H9 (cell line): ENCODE data around the gene WNT3A. TPM values are rescaled to one million over a fixed set of nuclear protein-coding genes. Genes with fewer than 3 reads are reported as not detected.

ENCODE experiments used
- DNase-seq: peaks from one replicate; pipeline ENCODE4 v3.0.0-alpha.2; 2017
- H2AFZ ChIP-seq: one replicate; pipeline ENCODE4 v1.6.1; 2013; ENCODE audit warnings: mild to moderate bottlenecking, low read length, control low read depth, moderate library complexity
- H2AK5ac ChIP-seq: 2 replicates; pipeline ENCODE4 v1.6.1; 2013; ENCODE audit warnings: low read length, control low read depth, mixed read lengths; ENCODE audit not compliant: insufficient read length
- H2BK120ac ChIP-seq: one replicate; pipeline ENCODE4 v1.6.1; 2013; ENCODE audit warnings: low read depth, mild to moderate bottlenecking, low read length, control low read depth, inconsistent platforms; ENCODE audit not compliant: poor library complexity, severe bottlenecking
- H2BK12ac ChIP-seq: 2 replicates; pipeline ENCODE4 v1.6.1; 2013; ENCODE audit warnings: low read length, control low read depth, mixed read lengths, low read depth; ENCODE audit not compliant: insufficient read length
- H2BK15ac ChIP-seq: 2 replicates; pipeline ENCODE4 v1.6.1; 2013; ENCODE audit warnings: low read depth, low read length, control low read depth
- H2BK20ac ChIP-seq: one replicate; pipeline ENCODE4 v1.6.1; 2013; ENCODE audit warnings: low read depth, mild to moderate bottlenecking, low read length, control low read depth, inconsistent platforms; ENCODE audit not compliant: poor library complexity, severe bottlenecking
- H2BK5ac ChIP-seq: 2 replicates; pipeline ENCODE4 v1.6.1; 2013; ENCODE audit warnings: low read length, control low read depth, mixed read lengths; ENCODE audit not compliant: insufficient read length
- H3K14ac ChIP-seq: 2 replicates; pipeline ENCODE4 v1.6.1; 2013; ENCODE audit warnings: low read length, control low read depth; ENCODE audit not compliant: insufficient read depth
- H3K18ac ChIP-seq: 2 replicates; pipeline ENCODE4 v1.6.1; 2013; ENCODE audit warnings: low read depth, mild to moderate bottlenecking, mixed read lengths, low read length, control low read depth; ENCODE audit not compliant: insufficient read length
- H3K23ac ChIP-seq: 2 replicates; pipeline ENCODE4 v1.6.1; 2013; ENCODE audit warnings: low read length, control low read depth, mixed read lengths, low read depth; ENCODE audit not compliant: insufficient read length
- H3K23me2 ChIP-seq: 2 replicates; pipeline ENCODE4 v1.6.1; 2013; ENCODE audit warnings: low read depth, mild to moderate bottlenecking, mixed read lengths, low read length, control low read depth; ENCODE audit not compliant: insufficient read length, poor library complexity, severe bottlenecking
- H3K27ac ChIP-seq: 2 replicates; pipeline ENCODE4 v1.5.1; 2013; ENCODE audit warnings: low read length, control low read depth, mixed read lengths, low read depth; ENCODE audit not compliant: insufficient read length
- H3K27me3 ChIP-seq: 2 replicates; pipeline ENCODE4 v1.6.1; 2013; ENCODE audit warnings: low read length, control low read depth, inconsistent platforms; ENCODE audit not compliant: insufficient read depth
- H3K4ac ChIP-seq: 2 replicates; pipeline ENCODE4 v1.6.1; 2013; ENCODE audit warnings: low read depth, mild to moderate bottlenecking, control low read depth, inconsistent platforms, low read length, moderate library complexity
- H3K4me1 ChIP-seq: 2 replicates; pipeline ENCODE4 v1.6.1; 2013; ENCODE audit warnings: low read length, control low read depth, inconsistent platforms; ENCODE audit not compliant: insufficient read depth
- H3K4me2 ChIP-seq: 2 replicates; pipeline ENCODE4 v1.6.1; 2013; ENCODE audit warnings: low read length, control low read depth, mixed read lengths; ENCODE audit not compliant: insufficient read length, insufficient read depth
- H3K56ac ChIP-seq: 2 replicates; pipeline ENCODE4 v1.6.1; 2013; ENCODE audit warnings: low read depth, mild to moderate bottlenecking, mixed read lengths, low read length, control low read depth; ENCODE audit not compliant: insufficient read length
- H3K79me1 ChIP-seq: 2 replicates; pipeline ENCODE4 v1.6.1; 2013; ENCODE audit warnings: low read depth, mild to moderate bottlenecking, moderate library complexity, low read length, control low read depth, inconsistent platforms; ENCODE audit not compliant: insufficient read depth, poor library complexity, severe bottlenecking
- H3K79me2 ChIP-seq: 2 replicates; pipeline ENCODE4 v1.6.1; 2013; ENCODE audit warnings: low read length, control low read depth, inconsistent platforms; ENCODE audit not compliant: insufficient read depth
- H3K9ac ChIP-seq: 2 replicates; pipeline ENCODE4 v1.6.1; 2013; ENCODE audit warnings: low read length, control low read depth, mixed read lengths; ENCODE audit not compliant: insufficient read length; ENCODE audit errors: extremely low read depth
- H3K9me3 ChIP-seq: one replicate; pipeline ENCODE4 v1.6.1; 2013; ENCODE audit warnings: low read depth, low read length, inconsistent platforms; ENCODE audit not compliant: control insufficient read depth
- H3T11ph ChIP-seq: one replicate; pipeline ENCODE4 v1.6.1; 2013; ENCODE audit warnings: mild to moderate bottlenecking, low read length, control low read depth, inconsistent platforms
- H4K20me1 ChIP-seq: one replicate; pipeline ENCODE4 v1.6.1; 2013; ENCODE audit not compliant: control insufficient read depth, insufficient read length, insufficient read depth
- H4K5ac ChIP-seq: 2 replicates; pipeline ENCODE4 v1.6.1; 2013; ENCODE audit warnings: low read depth, mild to moderate bottlenecking, mixed read lengths, low read length, control low read depth; ENCODE audit not compliant: insufficient read length
- H4K8ac ChIP-seq: replicated peaks from 2 replicates; pipeline ENCODE4 v1.6.1; 2013; ENCODE audit warnings: low read length, control low read depth, mixed read lengths, low read depth; ENCODE audit not compliant: insufficient read length
- H4K91ac ChIP-seq: 2 replicates; pipeline ENCODE4 v1.6.1; 2013; ENCODE audit warnings: low read depth, mild to moderate bottlenecking, moderate library complexity, mixed read lengths, low read length, control low read depth; ENCODE audit not compliant: insufficient read length
- H3K27ac Mint-ChIP-seq, 3 experiments: 2 replicates in 2 of 3; 3 replicates in 1 of 3; pipeline ENCODE4 v1.8.0; 2020 to 2021; ENCODE audit warnings: mixed read lengths in 3 of 3, mild to moderate bottlenecking in 1 of 3, moderate library complexity in 1 of 3
- H3K27me3 Mint-ChIP-seq: 2 replicates; pipeline ENCODE4 v1.8.0; 2021; ENCODE audit warnings: low read depth, mild to moderate bottlenecking, moderate library complexity, mixed read lengths
- H3K36me3 Mint-ChIP-seq, 3 experiments: 2 replicates in 2 of 3; 3 replicates in 1 of 3; pipeline ENCODE4 v1.8.0; 2020 to 2021; ENCODE audit warnings: low read depth in 3 of 3, mixed read lengths in 3 of 3; ENCODE audit not compliant: insufficient read depth in 1 of 3
- H3K4me1 Mint-ChIP-seq, 2 experiments: 2 replicates each; pipeline ENCODE4 v1.8.0; 2020; ENCODE audit warnings: mixed read lengths in 2 of 2
- H3K4me3 Mint-ChIP-seq, 2 experiments: 2 replicates in 1 of 2; 3 replicates in 1 of 2; pipeline ENCODE4 v1.8.0; 2020 to 2021; ENCODE audit warnings: mild to moderate bottlenecking in 2 of 2, mixed read lengths in 2 of 2, moderate library complexity in 1 of 2
- H3K9me3 Mint-ChIP-seq, 2 experiments: 2 replicates in 1 of 2; 3 replicates in 1 of 2; pipeline ENCODE4 v1.8.0; 2020; ENCODE audit warnings: mild to moderate bottlenecking in 2 of 2, mixed read lengths in 2 of 2, moderate library complexity in 1 of 2
- CTCF ChIP-seq: fragments of 200-600 bp; sonication (generic); conservative IDR thresholded peaks from 3 replicates; pipeline ENCODE4 v1.8.0; 2021; ENCODE audit warnings: antibody characterized with exemption, mild to moderate bottlenecking
- WGBS: extraction: QIAGEN DNeasy Blood & Tissue Kit; methylation state at CpG from one replicate; pipeline ENCODE4 v1.1.7; 2013; ENCODE audit warnings: missing lambda C conversion rate, low lambda C conversion rate, mixed read lengths; ENCODE audit not compliant: insufficient read length; ENCODE audit errors: extremely low coverage; 5-methylcytosine and 5-hydroxymethylcytosine counted together
- total RNA-seq: library from RNA; stranded (reverse); gene quantifications from 2 replicates; pipeline ENCODE4 v1.2.1, GENCODE V29; 2021

The WNT3A gene
- total RNA-seq, 1 experiment from 2014 or later, result 0.17 TPM

DNA sequence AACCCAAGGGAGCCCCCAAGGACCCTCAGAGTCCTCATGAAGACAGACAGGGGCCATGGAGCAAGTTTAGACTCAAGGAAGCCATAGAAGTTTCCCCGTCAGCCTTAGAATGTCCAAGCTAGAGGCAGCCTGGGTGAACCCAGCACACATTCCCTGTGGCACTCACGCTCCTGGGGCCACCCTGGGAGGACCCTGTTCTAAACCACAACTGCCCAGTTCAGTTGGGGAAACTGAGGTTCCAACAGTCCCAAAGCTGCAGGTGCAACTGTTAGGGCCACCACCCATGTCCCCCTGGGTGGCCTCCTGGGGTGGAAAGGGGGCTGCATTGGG is 9.3 kb downstream of the WNT3A start:
- Histone ChIP-seq H4K20me1 (no peaks in the 10 kb centered on the region), H3K4ac (no peak overlapping the region), H2BK15ac (no peak overlapping the region), H3K14ac (no peak overlapping the region), H3K56ac (no peak overlapping the region), H4K5ac (no peak overlapping the region), H3K4me2 (no peak overlapping the region), H3K23ac (no peak overlapping the region), H3K4me1 (no peaks in the 10 kb centered on the region), H2BK20ac (no peak overlapping the region), H3K79me1 (no peaks in the 10 kb centered on the region), H3K9ac (no peak overlapping the region), H2AFZ (no peak overlapping the region), H3T11ph (no peak overlapping the region), H4K91ac (no peak overlapping the region), H3K9me3 (no peaks in the 10 kb centered on the region), H3K27ac (no peak overlapping the region), H2BK12ac (no peak overlapping the region), H2AK5ac (no peak overlapping the region), H2BK5ac (no peak overlapping the region), H3K18ac (no peak overlapping the region), H3K23me2 (no peaks in the 10 kb centered on the region), H2BK120ac (no peak overlapping the region), H3K27me3 (peaks cover 17% of the 10 kb centered on the region; the same call in 1 of the 2 replicates), H4K8ac (no peak overlapping the region), H3K79me2 (no peaks in the 10 kb centered on the region)
- Mint-ChIP-seq H3K4me3 (no peak overlapping the region), H3K4me1 (0 out of 4 replicates have a peak, but pooled peaks cover 0 to 2% of the 10 kb centered on the region in 2 experiments), H3K27ac (no peak overlapping the region), H3K9me3 (no peaks in the 10 kb centered on the region), H3K27me3 (peaks cover 90% of the 10 kb centered on the region), H3K36me3 (no peaks in the 10 kb centered on the region)
- no peak for DNase-seq
- no CpG with 5 or more reads among the region's 2 CpGs for WGBS
- no peak for TF ChIP-seq CTCF
